HG02870 (cell line): ENCODE measurements around the gene KANSL3.

Source experiments
- ATAC-seq: cut with Tn5 transposase; IDR thresholded peaks from one replicate; pipeline ENCODE4 v1.9.1; 2021; ENCODE audit warnings: mild to moderate bottlenecking, moderate library complexity; ENCODE audit not compliant: unreplicated experiment

The KANSL3 gene

DNA sequence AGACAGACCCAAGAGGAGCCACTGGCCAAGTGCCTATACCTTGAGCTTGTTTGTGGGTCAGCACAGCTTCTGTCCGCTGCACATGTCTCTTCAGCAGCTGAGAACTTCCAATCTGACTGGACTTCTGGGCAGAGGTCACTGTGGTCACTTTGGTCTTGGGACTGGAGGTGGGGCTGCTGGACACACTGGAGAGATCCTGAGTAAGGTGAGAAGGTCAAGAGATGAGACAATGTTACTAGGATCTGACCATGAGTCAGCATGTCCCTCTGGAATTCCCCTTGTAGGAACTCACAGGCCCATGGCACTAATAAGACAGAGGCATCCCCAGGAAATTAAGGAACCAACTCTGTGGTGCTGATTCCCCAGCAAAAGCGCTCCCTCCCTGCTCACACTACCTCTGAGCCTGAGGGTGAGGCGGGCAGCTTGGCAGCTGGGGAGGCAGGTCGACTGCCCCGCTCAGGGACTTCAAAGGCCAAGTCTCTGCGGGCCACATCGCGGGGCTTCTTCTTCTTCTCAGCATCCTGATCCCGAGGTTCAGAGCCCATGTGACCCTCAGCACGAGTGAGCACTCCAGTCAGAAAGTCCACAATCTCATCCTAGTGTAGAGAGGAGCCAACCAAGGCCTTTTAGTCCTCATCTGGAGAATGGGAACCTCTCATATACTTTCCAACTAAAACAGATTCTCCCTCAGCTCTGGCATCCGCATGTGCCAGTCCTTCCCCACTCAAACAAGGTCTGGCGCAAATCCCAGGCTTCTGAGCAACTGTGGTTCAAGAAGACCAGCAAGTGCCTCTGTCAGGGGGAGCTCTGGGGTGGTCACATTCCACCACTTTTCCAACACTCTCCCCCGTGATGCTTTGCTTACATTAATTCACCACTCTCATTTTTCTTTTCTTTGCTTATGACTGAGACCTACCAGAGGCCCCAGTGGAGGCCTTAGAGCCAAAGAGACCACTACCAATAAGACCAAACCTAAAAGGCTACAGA lies 29.4 kb downstream of the KANSL3 start:
- ATAC-seq, result no peak

DNA sequence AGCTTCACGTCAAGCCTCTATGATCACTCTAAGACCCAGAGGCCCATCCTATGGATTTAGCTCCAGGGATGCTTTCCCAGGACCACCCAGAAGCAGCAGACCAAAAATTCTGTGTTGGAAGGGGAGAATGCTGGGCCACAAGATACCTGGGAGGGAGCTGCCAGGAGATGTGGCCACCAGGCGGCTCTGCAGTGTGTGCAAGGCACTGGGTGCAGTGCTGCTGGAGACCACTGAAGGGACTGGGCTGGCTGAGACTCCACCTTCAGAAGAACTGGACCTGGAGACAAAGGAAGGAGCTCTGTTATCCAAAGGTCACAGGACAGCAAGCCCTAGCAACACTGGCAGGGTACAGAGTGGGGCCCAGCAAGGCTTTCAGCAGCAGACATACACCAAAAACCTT lies 34.0 kb downstream of the KANSL3 start:
- no peak for ATAC-seq

DNA sequence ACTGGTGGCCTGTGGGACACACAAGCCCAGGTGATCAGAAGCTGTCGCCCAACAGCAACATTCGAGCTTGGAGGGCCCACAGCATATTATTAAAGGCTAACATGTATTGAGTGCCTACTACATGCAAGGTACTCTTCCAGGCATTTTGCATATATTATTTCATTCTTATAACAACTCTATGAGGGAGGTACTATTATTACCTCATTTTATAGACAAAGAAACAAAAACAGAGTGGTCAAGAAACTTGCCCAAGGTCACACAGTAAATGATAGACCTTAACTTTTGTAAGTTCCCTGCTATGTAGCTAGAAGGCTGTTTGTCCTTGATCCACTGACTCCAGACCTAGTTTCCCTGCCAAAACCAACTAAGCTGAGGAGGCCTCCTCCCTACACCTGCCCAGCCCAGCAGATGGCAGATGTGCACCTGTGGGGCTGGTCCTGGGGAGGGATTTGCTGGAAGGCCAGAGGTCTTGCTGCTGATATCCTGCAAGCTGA lies 35.7 kb downstream of the KANSL3 start:
- no peak for ATAC-seq

- ATAC-seq, result no peak
These were observed 36.5 kb downstream of the KANSL3 start for GRCh38 chr2:96601382-96602292.

GRCh38 chr2:96599941-96600340 lies 38.2 kb downstream of the KANSL3 start:
- ATAC-seq, result no peak

DNA sequence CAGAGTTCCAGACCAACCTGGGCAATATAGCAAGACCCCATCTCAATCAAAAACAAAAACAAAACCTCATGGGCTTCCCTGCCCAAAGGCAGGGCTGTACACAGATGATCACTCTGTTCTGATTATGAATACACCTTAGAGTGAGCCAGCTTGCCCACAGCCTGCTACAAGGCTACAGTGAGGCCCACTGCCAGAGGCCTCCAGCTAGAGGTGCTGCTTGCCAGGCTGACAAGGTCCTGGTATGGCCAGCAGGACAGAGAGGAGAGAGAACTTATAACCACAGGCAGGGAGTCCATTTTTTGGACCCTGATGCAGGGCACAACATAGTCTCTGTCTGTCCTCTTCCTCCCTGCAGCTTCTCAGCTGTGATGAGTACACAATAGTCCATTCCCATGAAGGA lies 41.5 kb downstream of the KANSL3 start:
- no peak for ATAC-seq

- ATAC-seq, result no peak
These were observed 43.4 kb downstream of the KANSL3 start for GRCh38 chr2:96594691-96595152.

DNA sequence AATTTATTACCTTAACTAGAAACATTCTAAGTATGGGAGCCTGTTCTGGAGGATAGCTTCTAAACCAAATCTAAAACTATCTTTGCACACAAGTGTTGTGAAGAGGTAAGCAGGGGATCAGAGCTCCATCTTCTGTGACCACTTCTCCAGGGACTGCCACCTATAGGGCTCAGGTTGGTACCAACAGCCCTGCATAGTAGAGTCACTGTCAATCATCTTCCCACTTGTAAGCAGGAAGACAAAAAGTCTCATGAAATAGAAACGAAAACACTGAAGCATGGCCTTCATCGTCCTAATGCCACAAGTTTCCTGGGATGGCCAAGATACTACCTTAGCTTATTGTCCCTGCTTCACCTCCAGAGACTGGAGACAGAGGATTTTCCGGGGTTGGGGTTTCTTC lies 43.8 kb downstream of the KANSL3 start:
- no peak for ATAC-seq

- no peak for ATAC-seq
These were observed 46.6 kb downstream of the KANSL3 start for GRCh38 chr2:96591494-96591893.

- ATAC-seq, result no peak
These were observed 47.1 kb downstream of the KANSL3 start for GRCh38 chr2:96591054-96591453.

GRCh38 chr2:96587843-96588242 lies 50.3 kb downstream of the KANSL3 start:
- ATAC-seq, result no peak

DNA sequence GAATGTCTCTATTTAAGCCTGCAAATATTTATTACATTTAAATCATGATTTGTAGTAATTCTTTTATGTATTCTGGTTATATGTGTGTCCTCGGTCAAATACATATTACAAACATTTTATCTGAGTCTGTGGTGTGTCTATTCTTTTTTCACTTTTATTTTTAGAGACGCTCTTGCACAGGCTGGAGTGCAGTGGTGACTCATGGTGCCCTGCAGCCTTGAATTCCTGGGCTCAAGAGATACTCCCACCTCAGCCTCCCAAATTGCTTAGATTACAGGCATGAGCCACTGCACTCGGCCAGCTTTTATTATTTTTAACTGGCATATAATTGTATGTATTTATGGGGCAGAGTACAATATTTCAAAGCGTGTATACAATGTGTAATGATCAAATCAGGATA lies 54.1 kb downstream of the KANSL3 start:
- no peak for ATAC-seq

- no peak for ATAC-seq
These were observed 57.3 kb downstream of the KANSL3 start for GRCh38 chr2:96580771-96581170.

DNA sequence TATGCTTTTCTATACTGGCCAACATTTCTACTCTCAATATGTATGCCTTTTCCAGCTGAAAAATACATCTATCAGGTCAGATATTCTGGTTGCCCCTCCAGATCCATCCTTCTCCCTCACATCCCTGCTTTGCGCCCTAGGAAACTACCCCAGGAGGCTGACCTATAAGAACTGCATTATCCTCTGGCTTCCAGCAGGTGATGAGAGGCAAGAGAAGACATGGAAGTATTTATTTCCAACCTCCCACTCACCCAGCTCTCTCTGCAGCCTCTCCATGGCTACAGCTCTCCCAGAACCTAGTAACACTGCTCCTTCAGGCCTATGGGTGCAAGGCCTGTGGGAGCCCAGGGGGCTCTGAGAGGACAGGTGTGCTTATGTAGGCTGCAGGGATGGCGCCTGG lies 58.7 kb downstream of the KANSL3 start:
- no peak for ATAC-seq

- ATAC-seq, result no peak
These were observed 59.4 kb downstream of the KANSL3 start for GRCh38 chr2:96578731-96579130.

DNA sequence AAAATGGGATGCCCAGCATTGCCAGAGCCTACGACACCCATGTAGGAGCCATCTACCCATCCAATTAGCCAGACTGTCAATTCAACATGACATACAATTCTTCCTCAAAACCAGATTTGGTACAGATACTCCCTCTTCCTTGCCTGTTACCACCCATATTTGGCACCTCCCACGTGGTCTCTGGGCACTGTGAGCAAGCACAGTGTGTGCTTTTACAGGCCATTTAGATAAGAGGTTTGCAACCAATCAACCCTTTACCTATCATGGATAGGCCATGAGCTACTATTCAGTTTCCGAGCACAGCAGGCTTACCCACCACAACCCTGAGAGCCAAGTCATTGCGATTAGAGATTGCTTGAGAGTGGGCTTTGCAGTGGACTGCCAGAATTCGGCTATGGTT lies 60.6 kb downstream of the KANSL3 start:
- ATAC-seq, result no peak

DNA sequence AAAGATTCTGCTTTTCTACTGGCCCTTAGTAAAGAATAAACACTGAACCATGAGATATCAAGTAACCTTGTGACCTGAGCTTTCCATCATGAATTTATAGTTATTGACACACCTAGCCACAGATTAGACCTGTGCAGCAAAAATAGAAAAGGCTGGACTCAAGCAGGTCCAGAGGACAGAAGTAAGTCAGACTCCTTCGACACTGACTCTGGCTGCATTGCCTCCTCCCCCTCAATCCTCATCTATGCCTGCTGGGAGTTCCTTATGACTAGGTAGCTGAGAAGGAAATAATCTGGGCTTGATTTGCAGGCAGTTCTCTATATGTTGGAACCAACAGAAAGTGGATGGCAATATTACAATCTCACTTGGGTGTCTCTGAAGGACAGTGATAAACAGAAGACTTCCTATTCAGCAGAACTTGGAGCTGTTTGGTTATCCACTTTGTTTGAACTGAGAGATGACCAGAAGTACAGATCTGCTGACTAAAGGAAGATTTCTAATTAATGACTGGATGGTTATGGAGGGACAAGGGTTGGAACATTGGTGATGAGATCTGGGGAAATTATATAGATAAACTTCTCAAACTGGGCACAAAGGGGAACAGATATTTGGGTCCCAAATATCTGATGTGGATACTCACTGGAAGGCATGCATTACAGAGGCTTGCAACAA lies 62.2 kb downstream of the KANSL3 start:
- ATAC-seq, result no peak

DNA sequence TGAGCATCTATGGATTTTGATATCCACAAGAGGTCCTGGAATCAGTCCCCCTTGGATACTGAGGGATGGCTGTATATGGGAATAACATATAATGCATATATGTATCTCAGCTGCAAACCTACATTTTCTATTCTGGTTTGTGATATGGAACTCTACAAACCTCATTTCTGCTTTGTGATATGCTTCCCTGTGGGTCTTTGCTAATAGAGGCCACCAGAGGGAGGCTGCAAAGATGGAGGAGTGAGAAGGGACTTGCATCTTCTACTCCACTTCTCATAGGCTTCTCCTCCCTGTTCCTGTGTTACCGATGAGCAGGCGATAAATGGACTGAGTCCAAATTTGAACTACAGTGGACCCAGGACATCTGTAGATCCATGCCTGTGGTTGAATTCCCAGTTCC lies 63.7 kb downstream of the KANSL3 start:
- no peak for ATAC-seq

DNA sequence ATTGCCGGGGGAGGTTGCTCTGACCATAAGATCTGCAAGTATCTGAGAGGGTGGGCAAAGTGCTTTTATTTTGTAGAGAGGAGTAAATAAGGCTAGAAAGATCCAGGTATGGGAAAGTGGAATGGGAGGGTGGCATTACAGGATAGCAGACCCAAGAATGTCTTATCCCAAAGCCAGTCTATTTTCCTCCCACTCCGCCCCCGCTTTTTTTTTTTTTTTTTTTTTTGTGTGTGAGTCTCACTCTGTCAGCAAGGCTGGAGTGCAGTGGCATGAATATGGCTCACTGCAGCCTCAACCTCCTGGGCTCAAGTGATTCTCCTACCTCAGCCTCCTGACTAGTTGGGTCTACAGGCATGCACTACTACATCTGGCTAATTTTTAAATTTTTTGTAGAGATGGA lies 70.0 kb downstream of the KANSL3 start:
- ATAC-seq, result no peak

GRCh38 chr2:96565111-96565510 lies 73.0 kb downstream of the KANSL3 start:
- ATAC-seq, result no peak

GRCh38 chr2:96564563-96564962 lies 73.5 kb downstream of the KANSL3 start:
- ATAC-seq, result no peak
